HG03159 (cell line): Measurements from ENCODE around the gene SLC2A5.
"Not testable (repeated sequence)": the region's sequence is repeated elsewhere in the genome, so short reads cannot be mapped to it uniquely, and the experiment has no call there.

Experiments used
- ATAC-seq: cut with Tn5 transposase; IDR thresholded peaks from one replicate; pipeline ENCODE4 v1.9.1; 2021; ENCODE audit warnings: mild to moderate bottlenecking, moderate library complexity; ENCODE audit not compliant: unreplicated experiment

Gene SLC2A5

GRCh38 chr1:9038881-9039760 lies 30.3 kb downstream of the SLC2A5 start:
- no peak for ATAC-seq

DNA sequence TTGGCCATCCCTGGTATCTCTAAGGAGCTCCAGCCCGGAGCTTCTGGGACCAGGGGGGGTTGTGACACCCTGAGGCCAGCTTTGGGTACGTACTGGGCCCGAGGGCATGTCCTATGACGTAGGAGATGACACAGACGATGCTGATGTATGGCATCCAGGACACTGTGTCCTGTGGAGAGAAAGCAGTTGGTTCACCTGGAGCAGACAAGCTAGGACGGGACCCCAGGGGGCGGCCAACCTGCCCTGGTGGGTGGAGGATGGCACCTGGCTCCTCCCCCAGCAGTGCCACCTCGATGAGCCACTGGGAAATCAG lies 31.1 kb downstream of the SLC2A5 start:
- ATAC-seq = no peak

DNA sequence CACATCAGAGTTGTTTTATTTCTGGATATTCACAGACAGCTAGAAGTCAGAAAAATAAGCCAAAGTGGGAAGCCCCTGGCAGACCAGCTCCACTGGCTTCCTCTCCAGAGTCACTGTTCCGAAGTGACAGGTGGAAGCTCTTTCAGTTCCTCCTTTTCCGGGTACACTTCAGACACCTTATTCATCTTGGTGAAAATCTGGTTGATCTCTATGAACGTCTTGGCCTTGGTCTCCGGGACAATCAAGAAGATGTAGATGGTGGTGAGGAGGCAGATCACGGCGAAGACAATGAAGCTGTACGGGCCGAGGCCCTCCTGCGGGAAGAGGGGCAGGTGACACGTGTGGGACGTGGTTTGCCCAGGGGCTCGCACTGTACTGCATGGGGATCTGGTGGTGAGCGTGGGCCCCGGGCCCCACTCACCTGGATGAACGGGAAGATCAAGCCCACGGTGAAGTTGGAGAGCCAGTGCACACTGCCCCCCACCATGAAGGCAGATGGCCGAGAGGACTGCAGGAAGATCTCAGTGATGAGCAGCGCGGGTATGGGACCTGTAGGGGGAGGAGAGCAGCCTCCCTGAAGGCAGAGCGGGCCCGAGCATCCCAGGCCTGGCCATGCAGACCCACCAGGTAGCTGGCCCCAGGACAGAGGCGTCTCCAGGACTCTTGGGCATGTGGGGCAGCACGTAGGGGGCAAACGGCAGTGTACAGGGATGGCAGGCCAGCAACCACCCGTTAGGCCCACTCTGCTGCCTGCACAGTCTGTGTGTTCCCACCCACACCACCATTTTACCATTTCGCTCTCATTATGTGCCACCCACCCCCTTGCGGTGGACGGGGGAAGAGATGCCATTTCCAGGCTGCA lies 31.7 kb downstream of the SLC2A5 start:
- no peak for ATAC-seq

GRCh38 chr1:9035226-9035625 lies 34.2 kb downstream of the SLC2A5 start:
- ATAC-seq = no peak

- no peak for ATAC-seq
Measured at GRCh38 chr1:9033363-9033762, 36.1 kb downstream of the SLC2A5 start.

DNA sequence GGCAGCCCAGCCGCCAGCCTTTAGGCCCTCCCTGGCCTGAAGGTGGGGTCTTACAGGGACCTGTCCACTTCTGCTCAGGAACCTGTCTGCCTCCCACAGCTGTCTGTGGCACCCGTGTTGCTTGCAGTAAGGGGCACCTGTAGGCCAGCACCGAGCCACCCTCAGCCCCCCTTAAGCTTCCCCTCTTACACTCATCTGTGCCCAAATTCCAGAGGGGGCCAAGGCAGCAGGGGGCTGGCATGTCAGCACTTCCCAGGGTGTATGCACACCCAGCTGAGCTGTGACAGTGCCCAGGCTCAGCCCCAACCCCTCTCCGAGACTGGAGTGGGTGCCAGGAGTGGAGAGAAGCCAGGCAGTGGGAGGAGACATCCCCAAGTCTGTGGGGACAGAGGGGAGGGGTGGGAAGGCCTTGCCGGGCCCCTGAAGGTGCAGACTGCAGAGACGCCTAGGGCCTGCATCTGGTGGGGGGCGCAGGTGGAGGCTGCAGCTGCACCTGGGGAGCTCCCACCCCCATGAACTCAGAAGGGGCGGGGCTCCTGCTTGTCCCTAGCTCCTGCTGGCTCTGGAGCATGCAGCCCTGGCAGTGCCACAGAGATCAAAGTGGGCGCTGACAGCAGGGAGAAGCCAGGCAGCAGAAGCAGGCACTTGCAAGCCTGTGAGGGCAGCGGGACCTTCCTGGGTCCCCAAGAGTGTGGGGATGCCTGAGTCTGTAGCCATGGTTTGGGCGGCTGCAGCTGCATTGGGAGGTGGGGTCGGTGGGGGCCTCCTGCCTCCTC lies 37.8 kb downstream of the SLC2A5 start:
- no peak for ATAC-seq

- not testable (repeated sequence) for ATAC-seq
Measured at GRCh38 chr1:9031077-9031476, 38.4 kb downstream of the SLC2A5 start.

DNA sequence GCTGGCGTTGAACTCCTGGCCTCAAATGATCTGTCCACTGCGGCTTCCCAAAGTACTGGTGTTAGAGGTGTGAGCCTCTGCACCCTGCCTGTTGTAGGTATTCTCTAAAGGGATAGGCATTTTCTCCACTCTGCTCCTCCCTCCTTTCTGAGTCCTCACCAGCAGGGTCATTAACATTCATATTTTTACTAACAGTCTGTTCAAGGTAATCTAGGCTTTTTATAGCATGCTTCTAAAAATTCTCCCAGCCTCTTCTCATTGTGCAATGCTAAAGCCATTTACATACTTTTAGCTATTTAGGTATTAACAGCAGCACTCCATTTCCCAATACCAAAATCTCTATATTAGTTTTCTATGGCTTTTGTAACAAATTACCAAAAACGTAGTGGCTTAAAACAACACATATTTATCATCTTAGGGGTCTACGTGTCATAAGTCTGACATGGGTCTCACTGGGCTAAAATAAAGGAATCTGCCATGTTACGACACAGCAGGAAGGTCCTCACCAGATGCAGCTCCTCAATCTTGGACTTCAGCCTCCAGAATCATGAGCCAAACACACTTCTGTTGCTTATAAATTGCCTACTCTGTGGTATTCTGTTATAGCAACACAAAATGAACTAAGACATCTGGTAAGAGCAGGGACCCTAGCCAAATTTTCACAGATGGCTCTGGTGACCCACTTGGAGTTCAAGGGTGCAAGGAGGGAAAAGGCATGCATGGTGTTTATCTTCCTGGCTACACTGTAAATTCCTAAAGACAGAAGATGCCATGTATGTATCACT lies 40.3 kb downstream of the SLC2A5 start:
- ATAC-seq = no peak

- ATAC-seq = no peak
Measured at GRCh38 chr1:9027307-9027706, 42.1 kb downstream of the SLC2A5 start.

DNA sequence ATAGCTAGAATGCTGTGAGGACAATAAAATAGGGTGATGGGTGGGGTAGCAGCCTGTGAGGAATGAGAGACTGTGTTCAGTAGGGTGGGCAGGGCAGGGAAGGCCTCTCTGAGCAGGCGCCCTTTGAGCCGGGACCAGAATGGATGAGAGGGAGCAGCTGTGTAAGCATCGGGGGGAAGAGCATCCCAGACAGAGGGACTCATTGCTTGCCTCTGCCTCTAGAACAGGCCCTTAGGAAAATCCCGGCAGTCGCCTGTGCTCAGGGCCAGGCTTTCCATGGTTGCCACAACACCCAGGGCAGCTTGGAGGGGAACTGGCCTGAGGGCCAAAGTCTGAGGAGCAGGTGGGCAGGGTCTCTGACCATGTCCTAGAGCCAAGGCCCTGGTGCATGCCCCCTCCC lies 44.0 kb downstream of the SLC2A5 start:
- no peak for ATAC-seq

- ATAC-seq = no peak
Measured at GRCh38 chr1:9024837-9025236, 44.6 kb downstream of the SLC2A5 start.

- ATAC-seq = no peak
Measured at GRCh38 chr1:9022773-9023172, 46.7 kb downstream of the SLC2A5 start.

- not testable (repeated sequence) for ATAC-seq
Measured at GRCh38 chr1:9022026-9022738, 47.3 kb downstream of the SLC2A5 start.

DNA sequence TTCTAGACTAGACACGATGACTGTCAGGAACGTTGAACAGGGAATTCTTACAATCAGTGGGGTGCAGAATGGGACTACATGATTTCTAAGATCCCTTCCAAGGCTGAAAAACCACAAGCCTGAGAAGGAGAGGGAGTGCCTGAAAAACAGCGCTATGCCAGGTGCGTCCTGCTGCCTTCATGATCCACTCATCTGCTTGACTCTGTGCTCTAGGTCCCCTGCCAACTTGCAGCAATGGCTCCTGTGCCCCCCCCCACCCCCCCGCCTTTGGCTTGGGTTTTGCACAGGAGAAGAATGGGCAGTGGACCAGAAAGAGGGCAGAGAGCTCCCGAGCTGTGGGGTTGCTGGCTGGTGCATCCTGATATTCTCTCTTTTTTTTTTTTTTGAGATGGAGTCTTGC lies 49.1 kb downstream of the SLC2A5 start:
- ATAC-seq = no peak

DNA sequence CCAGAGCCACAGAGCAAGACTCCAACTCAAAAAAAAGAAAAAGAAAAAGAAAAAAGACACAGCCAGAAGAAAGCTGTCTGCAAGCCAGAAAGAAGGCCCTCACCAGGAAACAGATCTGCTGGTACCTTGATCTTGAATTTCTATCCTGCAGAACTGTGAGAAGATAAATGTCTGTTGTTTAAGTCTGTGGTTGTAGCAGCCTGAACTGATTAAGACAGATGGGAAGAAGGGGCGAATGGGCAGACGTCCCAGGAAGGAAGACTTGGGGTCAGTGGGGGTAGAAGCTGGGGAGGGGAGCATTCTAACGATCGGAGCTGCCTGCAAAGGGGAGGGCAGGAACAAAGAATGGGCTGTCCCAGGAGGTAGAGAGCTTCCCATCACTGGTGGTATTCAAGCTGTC lies 49.5 kb downstream of the SLC2A5 start:
- ATAC-seq = no peak

- ATAC-seq = no peak
Measured at GRCh38 chr1:9018333-9018732, 51.1 kb downstream of the SLC2A5 start.

GRCh38 chr1:9016455-9016854 lies 53.0 kb downstream of the SLC2A5 start:
- no peak for ATAC-seq

DNA sequence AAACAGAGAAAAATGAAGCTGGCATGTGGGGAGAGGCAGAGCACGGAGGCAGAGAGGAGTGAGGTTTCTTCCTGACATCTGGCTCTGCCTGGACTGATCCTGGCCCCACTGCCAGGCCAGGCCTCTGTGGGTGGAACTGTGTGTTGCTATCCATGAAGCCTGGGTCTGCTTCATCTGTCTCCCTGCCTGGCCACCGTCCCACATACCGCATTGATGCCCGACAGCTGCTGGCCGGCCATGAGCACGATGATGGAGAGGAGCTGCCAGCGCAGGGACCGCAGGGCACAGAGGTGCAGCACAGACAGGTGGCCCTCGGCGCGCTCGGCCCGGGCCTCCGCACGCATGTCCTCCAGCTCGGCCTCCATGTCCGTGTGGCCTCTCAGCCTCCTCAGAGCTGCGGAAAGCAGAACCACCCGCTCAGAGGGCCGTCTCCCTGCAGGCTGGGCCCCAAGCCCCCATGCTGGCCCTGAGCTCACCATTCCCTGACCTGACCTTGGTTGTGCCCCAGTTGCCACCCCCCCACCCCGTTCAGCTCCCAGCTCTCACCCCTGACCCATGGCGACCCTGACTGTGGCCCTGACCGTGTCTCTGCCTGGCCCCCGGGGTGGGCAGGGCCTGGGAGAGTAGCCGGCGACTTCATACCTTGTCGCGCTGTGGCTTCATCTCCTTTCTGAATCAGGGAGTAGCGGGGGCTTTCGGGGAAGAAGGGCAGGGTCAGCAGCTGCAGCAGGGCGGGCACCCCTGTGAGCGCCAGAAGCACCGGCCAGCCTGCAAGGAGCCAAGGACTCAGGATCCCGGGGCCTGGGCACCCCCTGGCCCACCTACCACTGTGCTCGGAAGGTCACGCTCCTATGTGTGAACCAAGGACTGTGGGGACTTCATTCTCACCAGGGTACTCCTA lies 54.7 kb downstream of the SLC2A5 start:
- ATAC-seq = no peak

- ATAC-seq = no peak
Measured at GRCh38 chr1:9013819-9014218, 55.6 kb downstream of the SLC2A5 start.
